Mesothelial cell of epicardium (in vitro differentiated cells): Measurements from ENCODE around the gene TMEM271. TPM values are rescaled to one million over a fixed set of nuclear protein-coding genes. Genes with fewer than 3 reads are reported as not detected.
"Not testable (repeated sequence)": the region's sequence is repeated elsewhere in the genome, so short reads cannot be mapped to it uniquely, and the experiment has no call there.

Source experiments
- DNase-seq, 2 experiments: peaks; one replicate each; pipeline ENCODE4 v3.0.0; 2021; ENCODE audit warnings: low spot score in 2 of 2; ENCODE audit not compliant: unreplicated experiment in 2 of 2
- H3K27ac Mint-ChIP-seq: 2 replicates; pipeline ENCODE4 v1.8.0; 2021; ENCODE audit warnings: mixed read lengths
- H3K27me3 Mint-ChIP-seq: 2 replicates; pipeline ENCODE4 v1.8.0; 2021; ENCODE audit warnings: low read depth, mixed read lengths
- H3K36me3 Mint-ChIP-seq: 2 replicates; pipeline ENCODE4 v1.8.0; 2021; ENCODE audit warnings: mixed read lengths
- H3K4me1 Mint-ChIP-seq: 2 replicates; pipeline ENCODE4 v1.8.0; 2021; ENCODE audit warnings: mixed read lengths
- H3K4me3 Mint-ChIP-seq: 2 replicates; pipeline ENCODE4 v1.8.0; 2021; ENCODE audit warnings: mild to moderate bottlenecking, moderate library complexity, mixed read lengths
- H3K9me3 Mint-ChIP-seq: 2 replicates; pipeline ENCODE4 v1.8.0; 2021; ENCODE audit warnings: mixed read lengths
- total RNA-seq: library from RNA; stranded (reverse); gene quantifications from 3 replicates; pipeline ENCODE4 v1.2.1, GENCODE V29; 2021
- TF ChIP-seq, protein P1 (sequence below): fragments of 200-600 bp; sonication (generic); IDR thresholded peaks from one replicate; pipeline ENCODE4 v1.5.0; 2021; ENCODE audit warnings: antibody characterized with exemption; ENCODE audit not compliant: unreplicated experiment

The TMEM271 gene
- total RNA-seq, 1 donor from 2014 or later = not detected

DNA sequence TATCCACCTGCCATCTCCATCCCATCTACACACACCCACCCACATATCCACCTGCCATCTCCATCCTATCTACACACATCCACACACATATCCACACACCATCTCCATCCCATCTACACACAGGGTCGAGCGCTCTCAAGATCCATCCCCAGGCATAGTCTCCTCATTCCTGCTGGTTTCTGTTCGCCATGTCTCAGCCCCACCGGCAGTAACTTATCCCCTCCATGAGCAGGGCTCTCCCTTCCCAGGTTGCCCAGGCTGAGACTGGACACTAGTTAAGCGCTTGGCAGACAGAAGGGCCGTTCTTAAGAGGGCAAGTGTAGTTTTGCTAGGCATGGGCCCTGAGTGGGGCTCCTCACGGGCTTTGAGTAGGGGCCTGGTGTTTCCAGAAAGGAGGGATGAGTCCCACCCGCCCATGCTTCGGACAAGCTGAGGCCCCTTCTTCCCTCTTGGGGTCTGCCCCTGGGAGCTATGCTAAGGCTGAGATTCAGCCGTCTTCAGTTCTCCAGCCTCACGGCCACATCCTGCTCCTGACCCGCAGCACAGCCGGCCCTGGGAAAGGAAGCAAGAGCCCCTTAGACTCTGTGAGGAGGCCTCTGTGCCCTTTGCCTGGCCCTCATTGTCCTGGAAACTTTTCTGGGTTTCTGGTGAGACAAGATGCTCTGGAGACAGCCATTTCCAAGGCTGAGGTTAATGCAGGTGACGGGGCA, 20.4 kb downstream of the TMEM271 start:
- Mint-ChIP-seq H3K27ac (no peak overlapping the region), H3K9me3 (peaks cover 40% of the 10 kb centered on the region), H3K27me3 (no peaks in the 10 kb centered on the region), H3K4me3 (no peak overlapping the region), H3K4me1 (no peaks in the 10 kb centered on the region), H3K36me3 (no peaks in the 10 kb centered on the region)
- TF ChIP-seq, protein P1, sequence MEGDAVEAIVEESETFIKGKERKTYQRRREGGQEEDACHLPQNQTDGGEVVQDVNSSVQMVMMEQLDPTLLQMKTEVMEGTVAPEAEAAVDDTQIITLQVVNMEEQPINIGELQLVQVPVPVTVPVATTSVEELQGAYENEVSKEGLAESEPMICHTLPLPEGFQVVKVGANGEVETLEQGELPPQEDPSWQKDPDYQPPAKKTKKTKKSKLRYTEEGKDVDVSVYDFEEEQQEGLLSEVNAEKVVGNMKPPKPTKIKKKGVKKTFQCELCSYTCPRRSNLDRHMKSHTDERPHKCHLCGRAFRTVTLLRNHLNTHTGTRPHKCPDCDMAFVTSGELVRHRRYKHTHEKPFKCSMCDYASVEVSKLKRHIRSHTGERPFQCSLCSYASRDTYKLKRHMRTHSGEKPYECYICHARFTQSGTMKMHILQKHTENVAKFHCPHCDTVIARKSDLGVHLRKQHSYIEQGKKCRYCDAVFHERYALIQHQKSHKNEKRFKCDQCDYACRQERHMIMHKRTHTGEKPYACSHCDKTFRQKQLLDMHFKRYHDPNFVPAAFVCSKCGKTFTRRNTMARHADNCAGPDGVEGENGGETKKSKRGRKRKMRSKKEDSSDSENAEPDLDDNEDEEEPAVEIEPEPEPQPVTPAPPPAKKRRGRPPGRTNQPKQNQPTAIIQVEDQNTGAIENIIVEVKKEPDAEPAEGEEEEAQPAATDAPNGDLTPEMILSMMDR = no peak
- no peak for DNase-seq

- H3K4me3 Mint-ChIP-seq, DNase-seq, H3K27ac Mint-ChIP-seq, H3K36me3 Mint-ChIP-seq, H3K27me3 Mint-ChIP-seq, H3K4me1 Mint-ChIP-seq: not testable (repeated sequence)
- H3K9me3 Mint-ChIP-seq = peaks cover 36% of the 10 kb centered on the region
These were observed 21.2 kb downstream of the TMEM271 start for GRCh38 chr4:554793-555320.

DNA sequence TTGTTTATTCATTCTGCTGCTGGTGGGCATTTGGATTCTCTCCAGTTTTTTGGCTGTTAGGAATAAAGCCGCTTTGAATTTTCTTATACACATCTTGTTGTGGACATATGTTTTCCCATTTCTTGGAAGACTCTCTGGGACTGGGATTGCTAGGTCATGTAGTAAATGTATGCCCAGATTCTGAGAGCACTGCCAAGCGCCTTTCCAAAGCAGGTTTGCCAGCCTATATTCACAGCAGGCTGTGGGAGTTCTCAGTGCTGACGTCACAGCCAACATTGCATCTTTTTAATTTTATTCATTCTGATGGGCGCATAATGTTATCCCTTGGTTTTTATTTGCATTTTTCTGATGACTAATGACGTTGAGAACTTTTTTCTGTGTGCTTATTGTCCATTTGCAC, 24.1 kb downstream of the TMEM271 start:
- H3K4me1 Mint-ChIP-seq = no peaks in the 10 kb centered on the region
- H3K9me3 Mint-ChIP-seq = peaks cover 24% of the 10 kb centered on the region
- TF ChIP-seq, protein P1 = no peak
- H3K27ac Mint-ChIP-seq = no peak overlapping the region
- no peak for DNase-seq
- no peaks in the 10 kb centered on the region for H3K36me3 Mint-ChIP-seq
- peaks cover 8% of the 10 kb centered on the region for H3K27me3 Mint-ChIP-seq
- no peak overlapping the region for H3K4me3 Mint-ChIP-seq

DNA sequence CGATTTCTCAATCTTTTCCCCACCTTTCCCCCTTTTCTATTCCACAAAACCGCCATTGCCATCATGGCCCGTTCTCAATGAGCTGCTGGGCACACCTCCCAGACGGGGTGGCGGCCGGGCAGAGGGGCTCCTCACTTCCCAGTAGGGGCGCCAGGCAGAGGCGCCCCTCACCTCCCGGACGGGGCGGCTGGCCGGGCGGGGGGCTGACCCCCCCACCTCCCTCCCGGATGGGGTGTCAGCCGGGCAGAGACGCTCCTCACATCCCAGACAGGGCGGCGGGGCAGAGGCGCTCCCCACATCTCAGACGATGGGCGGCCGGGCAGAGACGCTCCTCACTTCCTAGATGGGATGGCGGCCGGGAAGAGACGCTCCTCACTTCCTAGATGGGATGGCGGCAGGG, 25.8 kb downstream of the TMEM271 start:
- H3K27ac Mint-ChIP-seq, H3K4me1 Mint-ChIP-seq, DNase-seq, H3K4me3 Mint-ChIP-seq, H3K36me3 Mint-ChIP-seq: not testable (repeated sequence)
- peaks cover 17% of the 10 kb centered on the region for H3K27me3 Mint-ChIP-seq
- H3K9me3 Mint-ChIP-seq = peaks cover 24% of the 10 kb centered on the region

DNA sequence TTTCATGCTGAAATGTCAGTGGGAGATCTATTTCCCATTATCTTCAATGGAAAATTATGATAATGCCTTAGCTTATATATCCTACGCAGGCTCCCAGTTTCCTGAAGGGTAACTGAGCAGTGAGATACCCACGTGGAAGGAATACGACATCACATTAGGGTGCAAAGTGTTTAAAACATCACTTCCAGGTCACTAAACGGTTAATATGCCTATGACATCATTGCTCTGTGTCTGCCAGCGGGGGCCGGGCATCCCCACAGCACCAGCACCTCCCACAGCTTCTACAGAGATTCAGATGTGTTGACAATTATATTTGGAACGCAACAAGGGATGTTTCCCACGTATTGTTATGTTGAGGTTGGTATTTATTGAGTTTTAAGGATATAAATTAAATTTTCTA, 27.1 kb downstream of the TMEM271 start:
- Mint-ChIP-seq H3K27me3 (peaks cover 17% of the 10 kb centered on the region), H3K36me3 (no peaks in the 10 kb centered on the region), H3K27ac (no peak overlapping the region), H3K4me1 (no peaks in the 10 kb centered on the region), H3K9me3 (peaks cover 24% of the 10 kb centered on the region), H3K4me3 (no peak overlapping the region)
- TF ChIP-seq, protein P1 = no peak
- no peak for DNase-seq

DNA sequence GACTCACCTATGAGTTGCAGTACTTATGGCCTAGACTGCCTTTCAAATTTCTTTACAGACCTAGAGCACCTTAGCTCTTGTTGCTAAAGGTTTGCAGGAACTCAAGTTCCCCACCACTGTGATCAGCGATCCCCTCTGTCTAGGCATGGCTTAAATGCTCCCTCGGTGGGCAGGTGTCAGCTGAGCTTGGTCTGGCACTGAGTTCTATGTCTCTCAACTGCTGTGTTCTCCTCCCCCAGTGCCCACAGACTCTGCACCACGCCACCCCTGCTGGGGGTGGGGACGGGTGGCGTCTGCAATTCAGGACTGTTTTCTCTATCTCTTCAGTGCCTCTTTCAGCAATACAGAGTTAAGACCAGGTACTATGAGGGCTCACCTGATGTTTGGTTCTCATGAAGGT, 30.5 kb downstream of the TMEM271 start:
- Mint-ChIP-seq H3K4me3 (no peak overlapping the region), H3K27ac (no peak overlapping the region), H3K9me3 (no peaks in the 10 kb centered on the region), H3K4me1 (no peaks in the 10 kb centered on the region), H3K27me3 (peaks cover 21% of the 10 kb centered on the region), H3K36me3 (no peaks in the 10 kb centered on the region)
- TF ChIP-seq, protein P1 = no peak
- DNase-seq = no peak
